ENCODE measurements around the gene PAH. TPM values are rescaled to one million over a fixed set of nuclear protein-coding genes. Genes with fewer than 3 reads are reported as not detected.

The PAH gene
- total and polyA plus RNA-seq, 2 of the 13 experiments (the other 11 are each of a cell fraction or from before 2014, with no cell fraction given) = 192 to 451 TPM

- H3K36me3 ChIP-seq (replicated peaks in 1 of 2; ENCODE audit: control insufficient read depth in 1 of 2, insufficient read depth in 2 of 2, low read length in 2 of 2) = peaks cover 18 to 65% of the 10 kb centered on the region in 2 experiments
- no peak overlapping the region for H2AFZ ChIP-seq (ENCODE audit: low read length)
- H3K4me1 ChIP-seq (ENCODE audit: insufficient read depth, low read length) = peaks cover 76% of the 10 kb centered on the region
- ATAC-seq (peak; percentile 94), FAIRE-seq (peak; percentile 71), DNase-seq (ENCODE audit: low spot score) (peak; percentile 93)
- H3K9me3 ChIP-seq (ENCODE audit: low read length) = no peaks in the 10 kb centered on the region
- WGBS (ENCODE audit: low lambda C conversion rate) = 4% methylated on average over 19 of the region's 20 CpGs
- peak overlapping the region; percentile 68 for H3K9ac ChIP-seq (ENCODE audit: insufficient read depth, low read depth, low read length)
- BruUV-seq (replicated peaks) = TSS peak; percentile 98
- peak overlapping the region; percentile 96 for H3K27ac ChIP-seq (ENCODE audit: extremely low read length, insufficient read depth, low read length)
- H3K79me2 ChIP-seq (ENCODE audit: insufficient read depth, low read length) = peaks cover 17% of the 10 kb centered on the region
- in situ Hi-C loops (cut with HindIII; ENCODE audit: extremely low pct_ligation_motif_present, low pct_unique_long_range_greater_than_20kb) (no loop called here), intact Hi-C loops (cut with micrococcal nuclease; ENCODE audit: unreplicated experiment) (loop anchor here (1.0 kb wide), 2 partner anchors 14 to 35 kb away; no protein-coding TSS in a partner anchor)
- POLR2A ChIA-PET = interaction anchor here (0.8 to 4.6 kb wide), 11 partner anchors 14 to 65 kb away, joined by 3 to 106 read pairs (median 7); partner anchors contain the start of gene PAH
- no peaks in the 10 kb centered on the region for H3K27me3 ChIP-seq (ENCODE audit: control insufficient read depth in 1 of 2, insufficient read depth in 2 of 2, low read length in 2 of 2)
- peak overlapping the region; percentile 75 for H3K4me2 ChIP-seq (ENCODE audit: low read depth, low read length)
- CTCF ChIA-PET (ENCODE audit: low intra/inter-chr PET ratio, low total read pairs) = interaction anchor here (1.4 kb wide), 1 partner anchor 55 kb away, joined by 6 read pairs; no protein-coding TSS in a partner anchor
- H4K20me1 ChIP-seq (ENCODE audit: insufficient read depth, low read length) = no peaks in the 10 kb centered on the region
- peak overlapping the region in 2 of 3 experiments; percentile 15 to 58; a peak in 3 of 6 replicates for H3K4me3 ChIP-seq (replicated peaks in 1 of 3; ENCODE audit: insufficient read depth in 1 of 3, low read depth in 2 of 3, low read length in 3 of 3)
- no peak for TF ChIP-seq ETS1 (CRISPR knock-in tag; IDR thresholded peaks at IDR 0.05)
- no peak for TF ChIP-seq ARNT (IDR thresholded peaks at IDR 0.05)
- peak; percentile 58; the same call in 1 of the 2 replicates for TF ChIP-seq SP4 (CRISPR knock-in tag; IDR thresholded peaks at IDR 0.05)
- peak; percentile 59; the same call in 1 of the 2 replicates for TF ChIP-seq YEATS4 (CRISPR knock-in tag; IDR thresholded peaks at IDR 0.05; ENCODE audit: borderline replicate concordance)
- TF ChIP-seq TRAFD1 (CRISPR knock-in tag; IDR thresholded peaks at IDR 0.05; ENCODE audit: borderline replicate concordance) = no peak
- no peak for TF ChIP-seq CAMTA2 (CRISPR knock-in tag; IDR thresholded peaks at IDR 0.05; ENCODE audit: borderline replicate concordance)
- no peak for TF ChIP-seq ZNF660 (CRISPR knock-in tag; IDR thresholded peaks at IDR 0.05; ENCODE audit: borderline replicate concordance, low read depth)
- TF ChIP-seq MEIS2 (CRISPR knock-in tag; IDR thresholded peaks at IDR 0.05) = peak; percentile 91; the same call in 1 of the 2 replicates
- no peak for TF ChIP-seq HOXA9 (CRISPR knock-in tag; IDR thresholded peaks at IDR 0.05; ENCODE audit: borderline replicate concordance)
- TF ChIP-seq ZNF468 (CRISPR knock-in tag; IDR thresholded peaks at IDR 0.05) = no peak
- no peak for TF ChIP-seq ZZZ3 (CRISPR knock-in tag; IDR thresholded peaks at IDR 0.05; ENCODE audit: borderline replicate concordance)
- TF ChIP-seq TSC22D2 (CRISPR knock-in tag; IDR thresholded peaks at IDR 0.05; ENCODE audit: borderline replicate concordance) = peak; percentile 68; the same call in 1 of the 2 replicates
- TF ChIP-seq SIX4 (CRISPR knock-in tag; IDR thresholded peaks at IDR 0.05) = peak; percentile 57; the same call in 1 of the 2 replicates
- TF ChIP-seq FUBP1 (CRISPR knock-in tag; IDR thresholded peaks at IDR 0.05; ENCODE audit: borderline replicate concordance) = no peak
- no peak for TF ChIP-seq SUZ12 (IDR thresholded peaks at IDR 0.05; ENCODE audit: low read depth, low read length)
- TF ChIP-seq MED1 (CRISPR knock-in tag; IDR thresholded peaks at IDR 0.05) = peak; percentile 95
- no peak for TF ChIP-seq ELK4 (CRISPR knock-in tag; IDR thresholded peaks at IDR 0.05; ENCODE audit: borderline replicate concordance)
Measured at GRCh38 chr12:102885043-102885932, 31.8 kb downstream of the PAH start.

Measured in HepG2 (cell line).